Panc1 (cell line): ENCODE results near the gene MAPK11.

ENCODE experiments used
- POLR2AphosphoS5 ChIP-seq: IDR thresholded peaks from 2 replicates; pipeline ENCODE4 v1.6.1; 2012; ENCODE audit warnings: mild to moderate bottlenecking, low read depth, low read length, moderate library complexity
- TF ChIP-seq, protein P1 (sequence below): fragments of 450-650 bp; IDR thresholded peaks from 2 replicates; pipeline ENCODE4 v1.5.1; 2017; ENCODE audit warnings: mild to moderate bottlenecking

- TF ChIP-seq POLR2AphosphoS5, result no peak
- TF ChIP-seq, protein P1, sequence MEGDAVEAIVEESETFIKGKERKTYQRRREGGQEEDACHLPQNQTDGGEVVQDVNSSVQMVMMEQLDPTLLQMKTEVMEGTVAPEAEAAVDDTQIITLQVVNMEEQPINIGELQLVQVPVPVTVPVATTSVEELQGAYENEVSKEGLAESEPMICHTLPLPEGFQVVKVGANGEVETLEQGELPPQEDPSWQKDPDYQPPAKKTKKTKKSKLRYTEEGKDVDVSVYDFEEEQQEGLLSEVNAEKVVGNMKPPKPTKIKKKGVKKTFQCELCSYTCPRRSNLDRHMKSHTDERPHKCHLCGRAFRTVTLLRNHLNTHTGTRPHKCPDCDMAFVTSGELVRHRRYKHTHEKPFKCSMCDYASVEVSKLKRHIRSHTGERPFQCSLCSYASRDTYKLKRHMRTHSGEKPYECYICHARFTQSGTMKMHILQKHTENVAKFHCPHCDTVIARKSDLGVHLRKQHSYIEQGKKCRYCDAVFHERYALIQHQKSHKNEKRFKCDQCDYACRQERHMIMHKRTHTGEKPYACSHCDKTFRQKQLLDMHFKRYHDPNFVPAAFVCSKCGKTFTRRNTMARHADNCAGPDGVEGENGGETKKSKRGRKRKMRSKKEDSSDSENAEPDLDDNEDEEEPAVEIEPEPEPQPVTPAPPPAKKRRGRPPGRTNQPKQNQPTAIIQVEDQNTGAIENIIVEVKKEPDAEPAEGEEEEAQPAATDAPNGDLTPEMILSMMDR, result no peak
These were observed 650 bp upstream of the MAPK11 start for GRCh38 chr22:50270666-50271394.
